HEK293 (cell line): Measurements from ENCODE around the gene MYT1.

ENCODE experiments used
- CTCF ChIA-PET: fragments of 350-600 bp; formaldehyde crosslinking; extraction: SDS; loops from one replicate; lab custom pipeline; 2021; ENCODE audit warnings: antibody characterized with exemption; lab: Yijun Ruan, JAX
- POLR2A ChIA-PET: fragments of 300-600 bp; formaldehyde crosslinking; extraction: SDS; loops from one replicate; lab custom pipeline; 2020; ENCODE audit warnings: antibody characterized with exemption, inconsistent platforms; lab: Yijun Ruan, JAX
- H3K27ac ChIP-seq: fragments of 200-500 bp; sonication (Bioruptor generic); 2 replicates; pipeline ENCODE4 v1.5.1; 2014; ENCODE audit warnings: low read depth, low read length, control low read depth, inconsistent platforms; ENCODE audit errors: extremely low read depth
- H3K36me3 ChIP-seq, 2 experiments: fragments of 200-500 bp in 1 of 2; sonication (Bioruptor generic) in 1 of 2; 1 replicate in 1 of 2; 2 replicates in 1 of 2; pipeline ENCODE4 v1.5.1; 2014 to 2017; ENCODE audit warnings: inconsistent platforms in 2 of 2, low read length in 2 of 2; ENCODE audit not compliant: control insufficient read depth in 2 of 2, insufficient read depth in 1 of 2
- H3K4me1 ChIP-seq: fragments of 200-500 bp; sonication (Bioruptor generic); 2 replicates; pipeline ENCODE4 v1.5.1; 2014; ENCODE audit warnings: mild to moderate bottlenecking, low read length, inconsistent platforms; ENCODE audit not compliant: control insufficient read depth, insufficient read depth
- H3K4me3 ChIP-seq: 2 replicates; pipeline ENCODE4 v1.5.1; 2011; ENCODE audit warnings: low read depth, mild to moderate bottlenecking, control low read depth, low read length, moderate library complexity
- H3K9me3 ChIP-seq: fragments of 200-500 bp; sonication (Bioruptor generic); 2 replicates; pipeline ENCODE4 v1.5.1; 2014; ENCODE audit warnings: low read depth, low read length, inconsistent platforms; ENCODE audit not compliant: control insufficient read depth, insufficient read depth
- ATF2 ChIP-seq: fragments of 450-650 bp; formaldehyde crosslinking; IDR thresholded peaks from 2 replicates; pipeline ENCODE4 v1.5.1; 2016; ENCODE audit warnings: missing biosample characterization, missing genetic modification characterization, low read depth
- EGR2 ChIP-seq: fragments of 450-650 bp; formaldehyde crosslinking; IDR thresholded peaks from 2 replicates; pipeline ENCODE4 v1.5.1; 2016; ENCODE audit warnings: low read depth, missing biosample characterization, missing genetic modification characterization
- PRDM4 ChIP-seq: fragments of 450-650 bp; formaldehyde crosslinking; IDR thresholded peaks from 2 replicates; pipeline ENCODE4 v1.5.1; 2017; ENCODE audit warnings: missing biosample characterization, missing genetic modification characterization
- SCRT2 ChIP-seq: fragments of 450-650 bp; formaldehyde crosslinking; IDR thresholded peaks from 2 replicates; pipeline ENCODE4 v1.5.1; 2016; ENCODE audit warnings: missing biosample characterization, missing genetic modification characterization
- WT1 ChIP-seq: fragments of 450-650 bp; formaldehyde crosslinking; IDR thresholded peaks from 2 replicates; pipeline ENCODE4 v1.5.1; 2016; ENCODE audit warnings: missing biosample characterization, missing genetic modification characterization
- ZBTB11 ChIP-seq: fragments of 450-650 bp; formaldehyde crosslinking; conservative IDR thresholded peaks from 2 replicates; pipeline ENCODE4 v1.5.1; 2016; ENCODE audit warnings: low read depth, missing biosample characterization, missing genetic modification characterization
- ZBTB48 ChIP-seq: fragments of 450-650 bp; formaldehyde crosslinking; IDR thresholded peaks from 2 replicates; pipeline ENCODE4 v1.5.1; 2016; ENCODE audit warnings: missing biosample characterization, missing genetic modification characterization
- ZNF133 ChIP-seq: fragments of 450-650 bp; formaldehyde crosslinking; IDR thresholded peaks from 2 replicates; pipeline ENCODE4 v1.5.1; 2016; ENCODE audit warnings: missing biosample characterization, missing genetic modification characterization
- ZNF175 ChIP-seq: fragments of 450-650 bp; formaldehyde crosslinking; IDR thresholded peaks from 2 replicates; pipeline ENCODE4 v1.5.1; 2016; ENCODE audit warnings: missing biosample characterization, missing genetic modification characterization
- ZNF239 ChIP-seq: fragments of 450-650 bp; formaldehyde crosslinking; IDR thresholded peaks from 2 replicates; pipeline ENCODE4 v1.5.1; 2016; ENCODE audit warnings: missing biosample characterization, missing genetic modification characterization
- ZNF366 ChIP-seq: fragments of 450-650 bp; formaldehyde crosslinking; conservative IDR thresholded peaks from 2 replicates; pipeline ENCODE4 v1.5.1; 2016; ENCODE audit warnings: missing biosample characterization, missing genetic modification characterization
- ZNF510 ChIP-seq: fragments of 450-650 bp; formaldehyde crosslinking; IDR thresholded peaks from 2 replicates; pipeline ENCODE4 v1.5.1; 2018; ENCODE audit warnings: mild to moderate bottlenecking, missing genetic modification characterization, missing biosample characterization; ENCODE audit not compliant: insufficient replicate concordance
- ZNF548 ChIP-seq: fragments of 450-650 bp; formaldehyde crosslinking; IDR thresholded peaks from 2 replicates; pipeline ENCODE4 v1.5.1; 2016; ENCODE audit warnings: missing biosample characterization, missing genetic modification characterization
- ZNF585B ChIP-seq: fragments of 450-650 bp; formaldehyde crosslinking; IDR thresholded peaks from 2 replicates; pipeline ENCODE4 v1.5.1; 2016; ENCODE audit warnings: missing biosample characterization, missing genetic modification characterization
- ZNF707 ChIP-seq: fragments of 450-650 bp; formaldehyde crosslinking; IDR thresholded peaks from 2 replicates; pipeline ENCODE4 v1.5.1; 2016; ENCODE audit warnings: missing biosample characterization, missing genetic modification characterization
- TF ChIP-seq, protein P1 (sequence below): fragments of 450-650 bp; formaldehyde crosslinking; IDR thresholded peaks from 2 replicates; pipeline ENCODE4 v1.5.1; 2017; ENCODE audit warnings: missing biosample characterization, mild to moderate bottlenecking, missing genetic modification characterization, moderate library complexity
- TF ChIP-seq, protein P2 (sequence below): fragments of 450-650 bp; formaldehyde crosslinking; IDR thresholded peaks from 2 replicates; pipeline ENCODE4 v1.5.1; 2017; ENCODE audit warnings: missing biosample characterization, missing genetic modification characterization
- TF ChIP-seq, protein P3 (sequence below): fragments of 450-650 bp; formaldehyde crosslinking; IDR thresholded peaks from 2 replicates; pipeline ENCODE4 v1.5.1; 2016; ENCODE audit warnings: missing biosample characterization, missing genetic modification characterization, low read depth

Gene MYT1

GRCh38 chr20:64200740-64201139, 36.5 kb downstream of the MYT1 start:
- no peak for TF ChIP-seq ZNF175 (tag by site-specific recombination)
- peak; percentile 76 for TF ChIP-seq SCRT2 (tag by site-specific recombination)
- TF ChIP-seq ATF2 (tag by site-specific recombination): no peak
- TF ChIP-seq ZBTB11 (tag by site-specific recombination): peak; percentile 54; the same call in 1 of the 2 replicates
- ChIA-PET CTCF (interaction anchor here (0.7 kb wide), 1 partner anchor 57 kb away, joined by 3 read pairs; no protein-coding TSS in a partner anchor), POLR2A (no interaction called here)

DNA sequence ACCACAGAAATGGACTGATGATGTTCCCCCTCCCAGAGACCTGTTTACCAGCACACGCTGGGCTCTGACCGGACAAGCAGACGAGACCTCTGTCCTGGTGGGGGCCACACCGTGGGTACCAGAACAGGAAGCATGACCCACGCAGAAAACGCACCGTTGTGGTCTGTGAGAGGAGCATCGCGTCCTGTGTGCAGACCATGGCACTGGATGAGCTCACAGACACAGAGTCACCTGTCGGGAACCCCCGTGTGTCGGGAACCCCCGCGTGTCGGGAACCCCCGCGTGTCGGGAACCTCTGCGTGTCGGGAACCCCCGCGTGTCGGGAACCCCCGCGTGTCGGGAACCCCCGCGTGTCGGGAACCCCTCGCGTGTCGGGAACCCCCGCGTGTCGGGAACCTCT, 37.4 kb downstream of the MYT1 start:
- Histone ChIP-seq H3K4me3 (no peak overlapping the region), H3K36me3 (no peaks in the 10 kb centered on the region), H3K27ac (no peak overlapping the region), H3K4me1 (no peaks in the 10 kb centered on the region), H3K9me3 (no peaks in the 10 kb centered on the region)
- ChIA-PET POLR2A (no interaction called here), CTCF (no interaction called here)
- TF ChIP-seq ZNF548: no peak
- no peak for TF ChIP-seq ZBTB11 (tag by site-specific recombination)
- no peak for TF ChIP-seq ZNF133 (tag by site-specific recombination)
- no peak for TF ChIP-seq ZNF510 (tag by site-specific recombination)
- TF ChIP-seq ZNF585B (tag by site-specific recombination): no peak
- no peak for TF ChIP-seq ZBTB48 (tag by site-specific recombination)
- TF ChIP-seq ZNF239 (tag by site-specific recombination): no peak
- TF ChIP-seq PRDM4 (tag by site-specific recombination): no peak
- TF ChIP-seq, protein P1, sequence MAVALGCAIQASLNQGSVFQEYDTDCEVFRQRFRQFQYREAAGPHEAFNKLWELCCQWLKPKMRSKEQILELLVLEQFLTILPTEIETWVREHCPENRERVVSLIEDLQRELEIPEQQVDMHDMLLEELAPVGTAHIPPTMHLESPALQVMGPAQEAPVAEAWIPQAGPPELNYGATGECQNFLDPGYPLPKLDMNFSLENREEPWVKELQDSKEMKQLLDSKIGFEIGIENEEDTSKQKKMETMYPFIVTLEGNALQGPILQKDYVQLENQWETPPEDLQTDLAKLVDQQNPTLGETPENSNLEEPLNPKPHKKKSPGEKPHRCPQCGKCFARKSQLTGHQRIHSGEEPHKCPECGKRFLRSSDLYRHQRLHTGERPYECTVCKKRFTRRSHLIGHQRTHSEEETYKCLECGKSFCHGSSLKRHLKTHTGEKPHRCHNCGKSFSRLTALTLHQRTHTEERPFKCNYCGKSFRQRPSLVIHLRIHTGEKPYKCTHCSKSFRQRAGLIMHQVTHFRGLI (tag by site-specific recombination): no peak
- TF ChIP-seq EGR2 (tag by site-specific recombination): no peak
- TF ChIP-seq, protein P2, sequence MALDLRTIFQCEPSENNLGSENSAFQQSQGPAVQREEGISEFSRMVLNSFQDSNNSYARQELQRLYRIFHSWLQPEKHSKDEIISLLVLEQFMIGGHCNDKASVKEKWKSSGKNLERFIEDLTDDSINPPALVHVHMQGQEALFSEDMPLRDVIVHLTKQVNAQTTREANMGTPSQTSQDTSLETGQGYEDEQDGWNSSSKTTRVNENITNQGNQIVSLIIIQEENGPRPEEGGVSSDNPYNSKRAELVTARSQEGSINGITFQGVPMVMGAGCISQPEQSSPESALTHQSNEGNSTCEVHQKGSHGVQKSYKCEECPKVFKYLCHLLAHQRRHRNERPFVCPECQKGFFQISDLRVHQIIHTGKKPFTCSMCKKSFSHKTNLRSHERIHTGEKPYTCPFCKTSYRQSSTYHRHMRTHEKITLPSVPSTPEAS (tag by site-specific recombination): no peak
- TF ChIP-seq ZNF707: no peak
- TF ChIP-seq WT1 (tag by site-specific recombination): no peak
- TF ChIP-seq, protein P3, sequence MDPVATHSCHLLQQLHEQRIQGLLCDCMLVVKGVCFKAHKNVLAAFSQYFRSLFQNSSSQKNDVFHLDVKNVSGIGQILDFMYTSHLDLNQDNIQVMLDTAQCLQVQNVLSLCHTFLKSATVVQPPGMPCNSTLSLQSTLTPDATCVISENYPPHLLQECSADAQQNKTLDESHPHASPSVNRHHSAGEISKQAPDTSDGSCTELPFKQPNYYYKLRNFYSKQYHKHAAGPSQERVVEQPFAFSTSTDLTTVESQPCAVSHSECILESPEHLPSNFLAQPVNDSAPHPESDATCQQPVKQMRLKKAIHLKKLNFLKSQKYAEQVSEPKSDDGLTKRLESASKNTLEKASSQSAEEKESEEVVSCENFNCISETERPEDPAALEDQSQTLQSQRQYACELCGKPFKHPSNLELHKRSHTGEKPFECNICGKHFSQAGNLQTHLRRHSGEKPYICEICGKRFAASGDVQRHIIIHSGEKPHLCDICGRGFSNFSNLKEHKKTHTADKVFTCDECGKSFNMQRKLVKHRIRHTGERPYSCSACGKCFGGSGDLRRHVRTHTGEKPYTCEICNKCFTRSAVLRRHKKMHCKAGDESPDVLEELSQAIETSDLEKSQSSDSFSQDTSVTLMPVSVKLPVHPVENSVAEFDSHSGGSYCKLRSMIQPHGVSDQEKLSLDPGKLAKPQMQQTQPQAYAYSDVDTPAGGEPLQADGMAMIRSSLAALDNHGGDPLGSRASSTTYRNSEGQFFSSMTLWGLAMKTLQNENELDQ (tag by site-specific recombination): no peak
- TF ChIP-seq ZNF366 (tag by site-specific recombination): no peak

More at GRCh38 chr20:64200740-64201139, 36.5 kb downstream of the MYT1 start:
- Histone ChIP-seq H3K36me3 (no peaks in the 10 kb centered on the region), H3K9me3 (no peaks in the 10 kb centered on the region), H3K4me1 (no peaks in the 10 kb centered on the region), H3K27ac (no peak overlapping the region), H3K4me3 (no peak overlapping the region)
